Pancreas (tissue), 10 donors: ENCODE data around the gene CNTN5. TPM values are rescaled to one million over a fixed set of nuclear protein-coding genes. Genes with fewer than 3 reads are reported as not detected.
"Not testable (repeated sequence)": the region's sequence is repeated elsewhere in the genome, so short reads cannot be mapped to it uniquely, and the experiment has no call there.

Experiments
- ATAC-seq, 4 donors: fragments of 200-7000 bp; cut with Tn5 transposase; one replicate each; pipeline versions ENCODE4 v1.8.0 to v1.9.1; 2020; ENCODE audit warnings: mild to moderate bottlenecking in 4 of 4, moderate library complexity in 4 of 4
- DNase-seq, 6 donors: peaks; one replicate each; pipeline ENCODE4 v3.0.0-alpha.2; 2020
- FAIRE-seq: peaks from 2 replicates; lab custom pipeline; 2012; peaks lifted over from hg19 to GRCh38; lab: Jason Lieb, UNC
- H3K27ac ChIP-seq, 4 donors: fragments of 200-600 bp; sonication (generic); 1 replicate in 3 of 4; 2 replicates in 1 of 4; pipeline versions ENCODE4 v1.5.0 to v1.8.0; 2020
- H3K27me3 ChIP-seq, 4 donors: fragments of 200-600 bp; one replicate each; pipeline ENCODE4 v1.8.0; 2021
- H3K36me3 ChIP-seq, 3 donors: fragments of 200-600 bp; sonication (generic) in 1 of 3; one replicate each; pipeline versions ENCODE4 v1.5.0 to v1.8.0; 2020 to 2021
- H3K4me1 ChIP-seq, 3 donors: fragments of 200-600 bp; one replicate each; pipeline ENCODE4 v1.8.0; 2021
- H3K4me3 ChIP-seq, 4 donors: fragments of 200-600 bp; sonication (generic) in 2 of 4; one replicate each; pipeline versions ENCODE4 v1.5.0 to v1.8.0; 2020 to 2021
- H3K9me3 ChIP-seq, 4 donors: fragments of 200-600 bp; one replicate each; pipeline ENCODE4 v1.8.0; 2021
- CTCF ChIP-seq, 4 donors: fragments of 200-600 bp; sonication (generic) in 3 of 4; IDR thresholded peaks; one replicate each; pipeline versions ENCODE4 v1.5.0 to v1.8.0; 2021; ENCODE audit warnings: antibody characterized with exemption in 4 of 4
- WGBS, 2 donors: extraction: QIAGEN DNeasy Blood & Tissue Kit; methylation state at CpG; one replicate each; pipeline ENCODE4 v1.1.7; 2013; 5-methylcytosine and 5-hydroxymethylcytosine counted together
- intact Hi-C, 3 donors: fragments of 100-400 bp; cut with DNase I; formaldehyde crosslinking; loops; one replicate each; pipeline versions ENCODE4 v1.11.1 to v1.14.2; 2022
- polyA plus RNA-seq, 2 donors: library from polyadenylated mRNA; stranded (reverse); fragments of 200-250 nt; gene quantifications; one replicate each; pipeline ENCODE4 v1.2.3, GENCODE V29; 2013
- total RNA-seq, 6 donors: library from RNA; stranded (reverse); fragmentation: NEBNext Ultra II Directional in 4 of 6; extraction: Animal tissue kit (Norgen Biotek cat#: 25700) in 4 of 6; gene quantifications; one replicate each; pipeline versions ENCODE4 v1.2.1 to v1.2.4, GENCODE V29; 2021 to 2023
- donor health status: healthy with polysubstance abuse.
- donor health status: DM: no; HTN: no; CAD: no; lungs with moderate emphysema.
- donor health status: DM: no; HTN: no; CAD: no.
- donor health status: control.
- donor health status: control.
- donor health status: Bipolar disorder and iron deficiency.
- donor health status: DM: yes; HTN: yes; CAD: no.
- donor health status: DM: no; HTN: no; CAD: no.
- donor health status: DM: no; HTN: no; CAD: no.
- donor health status: DM: yes; HTN: yes; CAD: no.

Gene CNTN5
- total and polyA plus RNA-seq, 8 donors, result 0.11 to 1.2 (median 0.58) TPM

- H3K4me3 ChIP-seq, result no peak overlapping the region
- no peak overlapping the region for H3K27ac ChIP-seq
- no peaks in the 10 kb centered on the region for H3K27me3 ChIP-seq
- H3K9me3 ChIP-seq, result no peaks in the 10 kb centered on the region
- H3K36me3 ChIP-seq, result no peaks in the 10 kb centered on the region
- no peaks in the 10 kb centered on the region for H3K4me1 ChIP-seq
- DNase-seq (no peak), ATAC-seq (peak in 1 of 4 donors; percentile 25), FAIRE-seq (no peak)
- 60 to 64% methylated on average over 1 of the region's 1 CpG for WGBS, 2 donors
- TF ChIP-seq CTCF (IDR thresholded peaks at IDR 0.05), result no peak
- intact Hi-C loops, result no loop called here
These were observed 78.0 kb downstream of the CNTN5 start for GRCh38 chr11:99098751-99099150.

GRCh38 chr11:99117603-99118002 is 96.9 kb downstream of the CNTN5 start:
- H3K4me3 ChIP-seq, result no peak overlapping the region
- no peak for DNase-seq
- H3K27me3 ChIP-seq, result no peaks in the 10 kb centered on the region
- no peaks in the 10 kb centered on the region for H3K9me3 ChIP-seq
- H3K36me3 ChIP-seq, result no peaks in the 10 kb centered on the region
- H3K27ac ChIP-seq, result no peak overlapping the region
- no peaks in the 10 kb centered on the region for H3K4me1 ChIP-seq
- intact Hi-C loops, result no loop called here
- WGBS, 2 donors, result 57 to 83% methylated on average over 2 of the region's 2 CpGs
- FAIRE-seq, result no peak
- no peak for TF ChIP-seq CTCF (IDR thresholded peaks at IDR 0.05)
- no peak for ATAC-seq

GRCh38 chr11:99133862-99134261 is 113.1 kb downstream of the CNTN5 start:
- FAIRE-seq, H3K9me3 ChIP-seq, H3K36me3 ChIP-seq, H3K27ac ChIP-seq, ATAC-seq, H3K4me1 ChIP-seq, DNase-seq, H3K4me3 ChIP-seq, H3K27me3 ChIP-seq, intact Hi-C loops: not testable (repeated sequence)
- WGBS, 2 donors, result 75 to 94% methylated on average over 3 of the region's 3 CpGs

- Histone ChIP-seq H3K9me3 (no peaks in the 10 kb centered on the region), H3K4me1 (no peaks in the 10 kb centered on the region), H3K27ac (no peak overlapping the region), H3K4me3 (no peak overlapping the region), H3K36me3 (no peaks in the 10 kb centered on the region), H3K27me3 (no peaks in the 10 kb centered on the region)
- no peak for FAIRE-seq
- WGBS, 2 donors, result 48 to 80% methylated on average over 1 of the region's 1 CpG
- no peak for TF ChIP-seq CTCF (IDR thresholded peaks at IDR 0.05)
- ATAC-seq, result no peak
- intact Hi-C loops, result no loop called here
- no peak for DNase-seq
These were observed 114.8 kb downstream of the CNTN5 start for GRCh38 chr11:99135508-99135907.

- TF ChIP-seq CTCF (IDR thresholded peaks at IDR 0.05), result no peak
- ATAC-seq (no peak), DNase-seq (peak in 1 of 6 donors; percentile 17), FAIRE-seq (no peak)
- H3K4me3 ChIP-seq, result no peak overlapping the region
- intact Hi-C loops, result no loop called here
- no peaks in the 10 kb centered on the region for H3K27me3 ChIP-seq
- H3K9me3 ChIP-seq, result no peaks in the 10 kb centered on the region
- no peaks in the 10 kb centered on the region for H3K36me3 ChIP-seq
- H3K4me1 ChIP-seq, result no peaks in the 10 kb centered on the region
- no peak overlapping the region for H3K27ac ChIP-seq
- WGBS, 2 donors, result 62 to 65% methylated on average over 4 of the region's 4 CpGs
These were observed 121.5 kb downstream of the CNTN5 start for GRCh38 chr11:99142237-99142636.
